Thyroid gland (tissue), 4 donors: ENCODE measurements around the gene PPP2R5B. TPM values are rescaled to one million over a fixed set of nuclear protein-coding genes. Genes with fewer than 3 reads are reported as not detected.
"Not testable (repeated sequence)": the region's sequence is repeated elsewhere in the genome, so short reads cannot be mapped to it uniquely, and the experiment has no call there.

ENCODE experiments used
- DNase-seq, 2 donors: peaks; one replicate each; pipeline ENCODE4 v3.0.0-alpha.2; 2019
- H3K27ac ChIP-seq, 3 donors: fragments of 200-600 bp; sonication (generic); 1 replicate in 2 of 3; 2 replicates in 1 of 3; pipeline ENCODE4 v1.5.1; 2016 to 2019; ENCODE audit warnings: mild to moderate bottlenecking in 1 of 3, moderate library complexity in 1 of 3
- H3K27me3 ChIP-seq: fragments of 200-600 bp; sonication (generic); one replicate; pipeline ENCODE4 v1.5.1; 2019
- H3K36me3 ChIP-seq, 2 donors: fragments of 200-600 bp; sonication (generic); one replicate each; pipeline ENCODE4 v1.5.1; 2016 to 2019
- H3K4me1 ChIP-seq, 2 donors: fragments of 200-600 bp; sonication (generic); one replicate each; pipeline ENCODE4 v1.5.1; 2017 to 2019
- H3K4me3 ChIP-seq, 3 donors: fragments of 200-600 bp; sonication (generic); replicated peaks in 1 of 3; 1 replicate in 2 of 3; 2 replicates in 1 of 3; pipeline ENCODE4 v1.5.1; 2016; ENCODE audit warnings: mild to moderate bottlenecking in 1 of 3
- H3K9me3 ChIP-seq: fragments of 200-600 bp; sonication (generic); one replicate; pipeline ENCODE4 v1.5.1; 2017
- CTCF ChIP-seq, 6 experiments: fragments of 200-600 bp in 3 of 6; fragments of 450-650 bp in 3 of 6; sonication (generic) in 3 of 6; IDR thresholded peaks; one replicate each; pipeline ENCODE4 v1.5.1; 2016 to 2019; ENCODE audit warnings: antibody characterized with exemption in 6 of 6, mild to moderate bottlenecking in 2 of 6, inconsistent platforms in 1 of 6, moderate library complexity in 1 of 6
- POLR2A ChIP-seq, 2 donors: fragments of 450-650 bp; IDR thresholded peaks; one replicate each; pipeline ENCODE4 v1.6.1; 2017; ENCODE audit warnings: antibody characterized with exemption in 2 of 2, mild to moderate bottlenecking in 2 of 2, moderate library complexity in 1 of 2
- WGBS, 2 donors: methylation state at CpG; one replicate each; pipeline ENCODE4 v1.1.5; 2017; 5-methylcytosine and 5-hydroxymethylcytosine counted together
- intact Hi-C: fragments of 100-400 bp; cut with DNase I; formaldehyde crosslinking; loops from one replicate; pipeline ENCODE4 v1.15.1; 2023
- microRNA counts, 2 donors: library from miRNA; unstranded; fragments of <30 nt; microRNA quantifications; one replicate each; lab custom pipeline; 2016 to 2017
- microRNA-seq: library from miRNA; unstranded; fragments of <30 nt; microRNA quantifications from one replicate; pipeline ENCODE4, GENCODE V29; 2016
- small RNA-seq: library from RNA; depleted of rRNA; stranded (forward); fragments of <200 nt; gene quantifications from one replicate; pipeline ENCODE3, GENCODE V24; 2016
- total RNA-seq, 4 donors: library from RNA; depleted of rRNA; stranded (reverse); fragments of >200 nt; gene quantifications; one replicate each; pipeline ENCODE4 v1.2.3, GENCODE V29; 2016

Gene PPP2R5B
- total RNA-seq, 4 donors from 2014 or later = 14.8 to 30.1 (median 21.7) TPM

- TF ChIP-seq CTCF (IDR thresholded peaks at IDR 0.05) (no peak), POLR2A (IDR thresholded peaks at IDR 0.05) (no peak)
- H3K27ac ChIP-seq = no peak overlapping the region
- DNase-seq = no peak
- WGBS, 2 donors = 79 to 85% methylated on average over 8 of the region's 8 CpGs
- H3K27me3 ChIP-seq = no peaks in the 10 kb centered on the region
- H3K4me1 ChIP-seq = peaks cover 13 to 15% of the 10 kb centered on the region in 2 donors
- no peaks in the 10 kb centered on the region for H3K36me3 ChIP-seq
- H3K9me3 ChIP-seq = no peaks in the 10 kb centered on the region
- intact Hi-C loops = no loop called here
- H3K4me3 ChIP-seq = no peak overlapping the region
Measured at GRCh38 chr11:64970731-64971151, 46.3 kb downstream of the PPP2R5B start.

- intact Hi-C loops = no loop called here
- Histone ChIP-seq H3K4me1 (peaks cover 13 to 15% of the 10 kb centered on the region in 2 donors), H3K27me3 (no peaks in the 10 kb centered on the region), H3K27ac (peak within 1 kb of the TSS; percentile 36 to 71 (median 49)), H3K4me3 (peak within 1 kb of the TSS in 1 of 3 donors; percentile 21), H3K36me3 (no peaks in the 10 kb centered on the region), H3K9me3 (no peaks in the 10 kb centered on the region)
- 23 to 30% methylated on average over 38 to 52 of the region's 69 CpGs for WGBS, 2 donors
- TF ChIP-seq CTCF (IDR thresholded peaks at IDR 0.05) = no peak
- TF ChIP-seq POLR2A (IDR thresholded peaks at IDR 0.05) = peak in 1 of 2 donors; percentile 35
- DNase-seq = peak; percentile 86 to 88
Measured at GRCh38 chr11:64971421-64972233, 47.1 kb downstream of the PPP2R5B start, which contains the start of gene MAJIN. TSS of gene MAJIN (minus strand) at chr11:64972108. CDS start at chr11:64959405, 12,703 bp downstream.

- 53 to 62% methylated on average over 5 of the region's 5 CpGs for WGBS, 2 donors
Measured at GRCh38 chr11:64974124-64974523, 49.6 kb downstream of the PPP2R5B start.

GRCh38 chr11:64976651-64977050 is 52.2 kb downstream of the PPP2R5B start:
- no peaks in the 10 kb centered on the region for H3K27me3 ChIP-seq
- H3K27ac ChIP-seq = no peak overlapping the region
- H3K4me3 ChIP-seq = no peak overlapping the region
- intact Hi-C loops = no loop called here
- H3K4me1 ChIP-seq = peaks cover 10 to 13% of the 10 kb centered on the region in 2 donors
- H3K36me3 ChIP-seq = no peaks in the 10 kb centered on the region
- no peak for TF ChIP-seq POLR2A (IDR thresholded peaks at IDR 0.05)
- no peak for TF ChIP-seq CTCF (IDR thresholded peaks at IDR 0.05)
- H3K9me3 ChIP-seq = no peaks in the 10 kb centered on the region
- WGBS, 2 donors = 66 to 71% methylated on average over 2 of the region's 2 CpGs
- DNase-seq = no peak

More at GRCh38 chr11:64974124-64974523, 49.6 kb downstream of the PPP2R5B start:
- no peak for TF ChIP-seq POLR2A (IDR thresholded peaks at IDR 0.05)
- TF ChIP-seq CTCF (IDR thresholded peaks at IDR 0.05) = no peak
- no peak overlapping the region for H3K27ac ChIP-seq
- peaks cover 13 to 15% of the 10 kb centered on the region in 2 donors for H3K4me1 ChIP-seq
- no peak for DNase-seq
- intact Hi-C loops = no loop called here
- no peaks in the 10 kb centered on the region for H3K36me3 ChIP-seq
- no peaks in the 10 kb centered on the region for H3K27me3 ChIP-seq
- H3K9me3 ChIP-seq = no peaks in the 10 kb centered on the region
- no peak overlapping the region for H3K4me3 ChIP-seq

GRCh38 chr11:64983339-64983738 is 58.9 kb downstream of the PPP2R5B start:
- H3K4me1 ChIP-seq, intact Hi-C loops: not testable (repeated sequence)
- 79 to 87% methylated on average over 5 of the region's 5 CpGs for WGBS, 2 donors

More at GRCh38 chr11:64983339-64983738, 58.9 kb downstream of the PPP2R5B start:
- not testable (repeated sequence) for DNase-seq, H3K9me3 ChIP-seq, H3K36me3 ChIP-seq, H3K27me3 ChIP-seq, H3K27ac ChIP-seq, H3K4me3 ChIP-seq

MicroRNAs within 50 kb of the gene (microRNA counts, 767-probe panel; counts per million panel counts)
- 2,296 to 3,722 counts per million in 2 donors for microRNA hsa-miR-192-5p (lab: Ali Mortazavi, UCI)

Small RNA genes lying within 50 kb of the gene (microRNA-seq; reads per million reads assigned to microRNA genes)
- gene MIR6749 (not detected), gene MIR6750 (not detected)

Small RNA genes lying within 50 kb of the gene (small RNA-seq; reads per million reads assigned to genes)
- gene MIR6749 (not detected), gene MIR6750 (not detected)

Other genes starting within 250 kb of the PPP2R5B start
- 10 to 100 TPM in 1 of 4 donors, 1 to 10 TPM in 3; 2.0 to 12.3 (median 4.8) TPM for gene NRXN2, start 201.5 kb upstream of the PPP2R5B start, total RNA-seq
- 1 to 10 TPM; 2.8 to 8.9 (median 6.6) TPM for gene RASGRP2, start 180.5 kb upstream of the PPP2R5B start, total RNA-seq
- gene PYGM, start 164.7 kb upstream of the PPP2R5B start, total RNA-seq = 10 to 100 TPM in 1 of 4 donors, 1 to 10 TPM in 3; 4.3 to 14.8 (median 6.7) TPM
- gene SF1, start 146.1 kb upstream of the PPP2R5B start, total RNA-seq = 100 to 1,000 TPM; 171 to 419 (median 297) TPM
- gene MAP4K2, start 121.5 kb upstream of the PPP2R5B start, total RNA-seq = 10 to 100 TPM; 35.5 to 77.8 (median 37.5) TPM
- gene MEN1, start 114.1 kb upstream of the PPP2R5B start, total RNA-seq = 10 to 100 TPM; 23.5 to 31.5 (median 25.1) TPM
- 10 to 100 TPM in 2 of 4 donors, 1 to 10 TPM in 2; 7.8 to 13.9 (median 10.2) TPM for gene CDC42BPG, start 80.0 kb upstream of the PPP2R5B start, total RNA-seq
- 10 to 100 TPM; 53.5 to 90.7 (median 67.4) TPM for gene EHD1, start 46.1 kb upstream of the PPP2R5B start, total RNA-seq
- gene ATG2A, start 7.5 kb upstream of the PPP2R5B start, total RNA-seq = 10 to 100 TPM; 19.5 to 43.1 (median 36.7) TPM
- gene GPHA2, start 11.2 kb downstream of the PPP2R5B start, total RNA-seq = under 1 TPM in 1 of 4 donors, not detected in 3; 0.94 TPM
- gene MAJIN, start 47.4 kb downstream of the PPP2R5B start, total RNA-seq = under 1 TPM in 1 of 4 donors, not detected in 3; 0.27 TPM
- gene BATF2, start 72.3 kb downstream of the PPP2R5B start, total RNA-seq = 1 to 10 TPM; 1.2 to 9.1 (median 2.3) TPM
- 100 to 1,000 TPM in 3 of 4 donors, 10 to 100 TPM in 1; 76.6 to 166 (median 119) TPM for gene ARL2, start 89.5 kb downstream of the PPP2R5B start, total RNA-seq
- 10 to 100 TPM; 11.6 to 36.4 (median 19.2) TPM for gene SNX15, start 102.8 kb downstream of the PPP2R5B start, total RNA-seq
- 10 to 100 TPM in 1 of 4 donors, 1 to 10 TPM in 3; 2.1 to 13.1 (median 6.0) TPM for gene SAC3D1, start 116.5 kb downstream of the PPP2R5B start, total RNA-seq
- gene NAALADL1, start 133.9 kb downstream of the PPP2R5B start, total RNA-seq = 10 to 100 TPM in 1 of 4 donors, 1 to 10 TPM in 3; 5.6 to 21.5 (median 6.8) TPM
- 1 to 10 TPM in 1 of 4 donors, under 1 TPM in 2, not detected in 1; 0.71 to 1.8 (median 0.81) TPM for gene CDCA5, start 159.4 kb downstream of the PPP2R5B start, total RNA-seq
- gene ZFPL1, start 159.5 kb downstream of the PPP2R5B start, total RNA-seq = 10 to 100 TPM; 28.3 to 74.4 (median 49.3) TPM
- 100 to 1,000 TPM; 222 to 608 (median 469) TPM for gene VPS51, start 171.5 kb downstream of the PPP2R5B start, total RNA-seq
- 10 to 100 TPM; 20.0 to 99.4 (median 53.5) TPM for gene TM7SF2, start 187.2 kb downstream of the PPP2R5B start, total RNA-seq
- 10 to 100 TPM; 17.3 to 38.5 (median 25.9) TPM for gene ZNHIT2, start 193.0 kb downstream of the PPP2R5B start, total RNA-seq
- 1,000 to 10,000 TPM in 1 of 4 donors, 100 to 1,000 TPM in 3; 524 to 2,189 (median 600) TPM for gene FAU, start 197.4 kb downstream of the PPP2R5B start, total RNA-seq
- gene MRPL49, start 197.6 kb downstream of the PPP2R5B start, total RNA-seq = 100 to 1,000 TPM in 2 of 4 donors, 10 to 100 TPM in 2; 70.9 to 112 (median 91.6) TPM
- 100 to 1,000 TPM in 1 of 4 donors, 10 to 100 TPM in 3; 28.8 to 103 (median 69.7) TPM for gene SYVN1, start 209.8 kb downstream of the PPP2R5B start, total RNA-seq
- gene SPDYC, start 245.5 kb downstream of the PPP2R5B start, total RNA-seq = not detected